GM12892 (cell line): ENCODE data around the gene DNAJB4.

Experiments used
- POLR2A ChIP-seq: IDR thresholded peaks from 2 replicates; pipeline ENCODE4 v1.6.1; 2011; ENCODE audit warnings: low read depth, low read length, control low read depth
- POLR2AphosphoS5 ChIP-seq: IDR thresholded peaks from 2 replicates; pipeline ENCODE4 v1.6.1; 2011; ENCODE audit warnings: low read depth, low read length, control low read depth
- TAF1 ChIP-seq: IDR thresholded peaks from 2 replicates; pipeline ENCODE4 v1.6.1; 2011; ENCODE audit warnings: low read depth, mild to moderate bottlenecking, control low read depth, low read length, borderline replicate concordance

- TF ChIP-seq POLR2A, result no peak
- TF ChIP-seq TAF1, result 0 out of 2 replicates have a peak, but pooled peaks have one; percentile 53
- TF ChIP-seq POLR2AphosphoS5, result no peak
Measured at GRCh38 chr1:78004719-78005447, at the start of gene DNAJB4.
